GM12878 (cell line): ENCODE results near the gene FOXD3. TPM values are rescaled to one million over a fixed set of nuclear protein-coding genes. Genes with fewer than 3 reads are reported as not detected.

Experiments used
- ATAC-seq: fragments of 200-7000 bp; cut with Tn5 transposase; 3 replicates; pipeline ENCODE4 v1.9.1; 2020; ENCODE audit warnings: mild to moderate bottlenecking, moderate library complexity
- BruUV-seq: library from RNA; stranded (reverse); fragments of 400-500 nt; replicated peaks from 2 replicates; lab custom pipeline; 2021; lab: Mats Ljungman, UMichigan
- CTCF ChIA-PET: fragments of 300-600 bp; sonication (Branson Sonifier 250); formaldehyde crosslinking; extraction: SDS; loops from one replicate; lab custom pipeline; 2021; ENCODE audit warnings: inconsistent platforms; lab: Yijun Ruan, JAX
- POLR2A ChIA-PET: fragments of 350-600 bp; formaldehyde crosslinking; extraction: SDS; loops from one replicate; lab custom pipeline; 2021; ENCODE audit warnings: inconsistent platforms; lab: Charles Lee
- RAD21 ChIA-PET: fragments of 300-600 bp; sonication (Branson Sonifier 250); formaldehyde crosslinking; loops from one replicate; lab custom pipeline; 2023; ENCODE audit warnings: antibody characterized with exemption; ENCODE audit not compliant: unreplicated experiment; lab: Charles Lee
- SMC1A ChIA-PET: fragments of 300-600 bp; sonication (Branson Sonifier 250); formaldehyde crosslinking; loops from one replicate; lab custom pipeline; 2023; ENCODE audit not compliant: unreplicated experiment, uncharacterized antibody; lab: Charles Lee
- DNase-seq: peaks from one replicate; pipeline ENCODE4 v3.0.0-alpha.2; 2011; ENCODE audit warnings: low read depth, low spot score
- FAIRE-seq: peaks from 3 replicates; lab custom pipeline; 2011; peaks lifted over from hg19 to GRCh38; lab: Jason Lieb, UNC
- H2AFZ ChIP-seq: 2 replicates; pipeline ENCODE4 v1.6.0; 2011; ENCODE audit warnings: low read depth, low read length, control low read depth; ENCODE audit not compliant: control insufficient read depth
- H3K27ac ChIP-seq: 2 replicates; pipeline ENCODE4 v1.5.1; 2011; ENCODE audit warnings: control low read depth; ENCODE audit not compliant: control insufficient read depth, insufficient read depth
- H3K27me3 ChIP-seq, 2 experiments: replicated peaks in 1 of 2; 2 replicates each; pipeline versions ENCODE4 v1.6.0 to v1.6.1; 2011; ENCODE audit warnings: low read length in 1 of 2; ENCODE audit not compliant: control insufficient read depth in 2 of 2, insufficient read depth in 2 of 2
- H3K36me3 ChIP-seq, 2 experiments: 2 replicates each; pipeline ENCODE4 v1.5.1; 2011; ENCODE audit warnings: low read length in 1 of 2; ENCODE audit not compliant: control insufficient read depth in 2 of 2, insufficient read depth in 2 of 2
- H3K4me1 ChIP-seq: 2 replicates; pipeline ENCODE4 v1.6.1; 2011; ENCODE audit warnings: mild to moderate bottlenecking, low read length, moderate library complexity, mixed read lengths; ENCODE audit not compliant: control insufficient read depth, insufficient read depth
- H3K4me2 ChIP-seq: 2 replicates; pipeline ENCODE4 v1.6.0; 2011; ENCODE audit warnings: control low read depth; ENCODE audit not compliant: control insufficient read depth, insufficient read depth
- H3K4me3 ChIP-seq: fragments of 200-600 bp; sonication (generic); 2 replicates; pipeline ENCODE4 v1.5.1; 2016
- H3K79me2 ChIP-seq: 2 replicates; pipeline ENCODE4 v1.6.0; 2011; ENCODE audit warnings: low read length; ENCODE audit not compliant: control insufficient read depth, insufficient read depth
- H3K9ac ChIP-seq: 2 replicates; pipeline ENCODE4 v1.8.0; 2011; ENCODE audit warnings: low read length, control low read depth, mixed read lengths; ENCODE audit not compliant: control insufficient read depth, insufficient read depth
- H3K9me3 ChIP-seq: replicated peaks from 3 replicates; pipeline ENCODE4 v1.5.1; 2011; ENCODE audit warnings: mild to moderate bottlenecking, low read length; ENCODE audit not compliant: control insufficient read depth, insufficient read depth
- H4K20me1 ChIP-seq: 2 replicates; pipeline ENCODE4 v1.6.0; 2011; ENCODE audit not compliant: control insufficient read depth, insufficient read depth
- BHLHE40 ChIP-seq, 2 experiments: fragments of 450-650 bp in 1 of 2; IDR thresholded peaks; 2 replicates each; pipeline ENCODE4 v1.6.1; 2011 to 2017; ENCODE audit warnings: low read depth in 2 of 2, borderline replicate concordance in 1 of 2, improper control_type of control experiment in 1 of 2, low read length in 1 of 2, mild to moderate bottlenecking in 1 of 2
- BMI1 ChIP-seq: fragments of 450-650 bp; IDR thresholded peaks from 2 replicates; pipeline ENCODE4 v1.6.1; 2016; ENCODE audit warnings: mild to moderate bottlenecking, moderate library complexity, borderline replicate concordance
- EZH2 ChIP-seq: IDR thresholded peaks from 2 replicates; pipeline ENCODE4 v1.6.1; 2012; ENCODE audit warnings: low read depth, mild to moderate bottlenecking, control low read depth, inconsistent platforms, low read length, borderline replicate concordance; ENCODE audit not compliant: control insufficient read depth
- LARP7 ChIP-seq: fragments of 450-650 bp; IDR thresholded peaks from 2 replicates; pipeline ENCODE4 v1.6.1; 2017; ENCODE audit warnings: mild to moderate bottlenecking
- ZNF217 ChIP-seq: fragments of 450-650 bp; IDR thresholded peaks from 2 replicates; pipeline ENCODE4 v1.6.1; 2017; ENCODE audit warnings: antibody characterized with exemption, mild to moderate bottlenecking
- WGBS: methylation state at CpG from one replicate; pipeline ENCODE4 v1.1.6; 2016; ENCODE audit warnings: low lambda C conversion rate; ENCODE audit not compliant: insufficient replicate concordance, insufficient coverage; ENCODE audit errors: missing lambda C conversion rate; 5-methylcytosine and 5-hydroxymethylcytosine counted together
- in situ Hi-C: fragments of 300-500 bp; cut with MboI; formaldehyde crosslinking; loops from 9 replicates; pipeline ENCODE4 v1.14.3; 2018; ENCODE audit warnings: mixed read lengths
- intact Hi-C: fragments of 100-400 bp; cut with micrococcal nuclease; formaldehyde crosslinking; loops from one replicate; pipeline ENCODE4 v1.14.2; 2022; ENCODE audit not compliant: unreplicated experiment
- polyA plus RNA-seq, 11 experiments: library from polyadenylated mRNA; depleted of rRNA in 4 of 11; unstranded in 6 of 11; stranded (reverse) in 5 of 11; fragments of >200 nt; fragmentation: Nextera tagmentation in 4 of 11; fragmentation: Illumina TruSeq in 1 of 11; extraction: Ambion mirVana in 4 of 11; extraction: Trizol in 1 of 11; gene quantifications; 1 replicate in 1 of 11; 2 replicates in 10 of 11; pipeline versions ENCODE4 v1.2.1 to v1.2.3, GENCODE V29; 2011 to 2016; ENCODE audit warnings: inconsistent platforms in 2 of 11, missing spikeins in 2 of 11, low read depth in 1 of 11
- total RNA-seq, 4 experiments: library from RNA; depleted of rRNA in 3 of 4; stranded (reverse); fragments of >200 nt in 3 of 4; fragmentation: Illumina TruSeq in 1 of 4; extraction: Trizol in 1 of 4; gene quantifications; 2 replicates each; pipeline versions ENCODE4 v1.2.1 to v1.2.3, GENCODE V29; 2013 to 2021
- TF ChIP-seq, protein P1 (sequence below): fragments of 450-650 bp; IDR thresholded peaks from 2 replicates; pipeline ENCODE4 v1.6.1; 2017; ENCODE audit warnings: antibody characterized with exemption, mild to moderate bottlenecking, moderate library complexity
- TF ChIP-seq, protein P2 (sequence below): fragments of 450-650 bp; IDR thresholded peaks from 2 replicates; pipeline ENCODE4 v1.6.1; 2016; ENCODE audit warnings: mild to moderate bottlenecking
- TF ChIP-seq, protein P3 (sequence below): fragments of 450-650 bp; IDR thresholded peaks from 2 replicates; pipeline ENCODE4 v1.6.1; 2016; ENCODE audit warnings: mild to moderate bottlenecking, moderate library complexity, borderline replicate concordance
- TF ChIP-seq, protein P4 (sequence below): fragments of 450-650 bp; IDR thresholded peaks from 2 replicates; pipeline ENCODE4 v1.6.1; 2017; ENCODE audit warnings: mild to moderate bottlenecking, moderate library complexity

Gene FOXD3
- total and polyA plus RNA-seq, 10 of the 15 experiments (the other 5 are each of a cell fraction or from before 2014, with no cell fraction given): not detected

DNA sequence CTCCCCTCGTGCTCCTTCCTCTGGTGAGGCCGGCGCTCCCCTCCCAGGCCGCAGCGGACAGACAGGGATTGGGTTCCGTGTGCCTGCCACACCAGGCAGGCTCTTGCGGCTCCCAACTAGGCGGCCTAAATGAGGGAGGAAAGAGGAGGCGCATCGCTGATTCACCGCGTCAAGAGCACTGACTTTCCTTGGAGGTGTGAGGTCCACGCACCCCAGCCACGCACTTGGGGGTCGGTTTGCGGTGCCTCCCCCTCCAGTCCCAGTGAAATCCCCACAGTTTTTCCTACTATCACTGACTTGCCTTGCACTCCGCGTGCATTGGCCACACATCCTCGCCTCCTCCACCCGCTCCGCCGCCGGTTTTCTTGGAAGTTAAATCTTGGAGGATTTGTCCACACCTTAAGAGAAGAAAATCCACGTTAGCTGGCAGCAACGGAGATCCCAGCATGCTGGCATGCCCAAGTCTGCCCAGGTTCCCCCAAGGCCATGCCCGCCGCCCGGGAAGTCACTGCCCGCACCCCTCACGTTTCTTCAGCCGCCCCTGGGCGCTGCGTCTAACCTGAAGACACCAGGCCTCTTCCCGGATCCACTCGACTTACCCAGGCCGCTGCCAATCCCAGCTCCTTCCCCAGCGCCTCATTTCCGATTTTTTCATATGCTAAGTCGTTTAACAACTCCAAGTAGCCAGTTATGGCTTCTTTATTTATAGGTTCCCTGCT is 1.1 kb upstream of the FOXD3 start:
- SMC1A ChIA-PET: no interaction called here
- BruUV-seq: no TSS peak
- H3K4me2 ChIP-seq: peak overlapping the region; percentile 82; the same call in 1 of the 2 replicates
- no peak overlapping the region for H3K9ac ChIP-seq
- intact Hi-C loops (no loop called here), in situ Hi-C loops (no loop called here)
- POLR2A ChIA-PET: no interaction called here
- H3K4me3 ChIP-seq: peak overlapping the region; percentile 75; the same call in 1 of the 2 replicates
- H4K20me1 ChIP-seq: no peaks in the 10 kb centered on the region
- no peak overlapping the region for H2AFZ ChIP-seq
- RAD21 ChIA-PET: no interaction called here
- no peaks in the 10 kb centered on the region for H3K79me2 ChIP-seq
- H3K27ac ChIP-seq: no peak overlapping the region
- no peaks in the 10 kb centered on the region for H3K36me3 ChIP-seq
- peaks cover 9 to 50% of the 10 kb centered on the region in 2 experiments for H3K27me3 ChIP-seq
- ATAC-seq (no peak), DNase-seq (no peak), FAIRE-seq (no peak)
- CTCF ChIA-PET: no interaction called here
- H3K4me1 ChIP-seq: no peaks in the 10 kb centered on the region; the same call in 1 of the 2 replicates
- WGBS: 39% methylated on average over 39 of the region's 39 CpGs
- peaks cover 1% of the 10 kb centered on the region; the same call in 2 of the 3 replicates for H3K9me3 ChIP-seq
- no peak for TF ChIP-seq LARP7
- TF ChIP-seq, protein P1, sequence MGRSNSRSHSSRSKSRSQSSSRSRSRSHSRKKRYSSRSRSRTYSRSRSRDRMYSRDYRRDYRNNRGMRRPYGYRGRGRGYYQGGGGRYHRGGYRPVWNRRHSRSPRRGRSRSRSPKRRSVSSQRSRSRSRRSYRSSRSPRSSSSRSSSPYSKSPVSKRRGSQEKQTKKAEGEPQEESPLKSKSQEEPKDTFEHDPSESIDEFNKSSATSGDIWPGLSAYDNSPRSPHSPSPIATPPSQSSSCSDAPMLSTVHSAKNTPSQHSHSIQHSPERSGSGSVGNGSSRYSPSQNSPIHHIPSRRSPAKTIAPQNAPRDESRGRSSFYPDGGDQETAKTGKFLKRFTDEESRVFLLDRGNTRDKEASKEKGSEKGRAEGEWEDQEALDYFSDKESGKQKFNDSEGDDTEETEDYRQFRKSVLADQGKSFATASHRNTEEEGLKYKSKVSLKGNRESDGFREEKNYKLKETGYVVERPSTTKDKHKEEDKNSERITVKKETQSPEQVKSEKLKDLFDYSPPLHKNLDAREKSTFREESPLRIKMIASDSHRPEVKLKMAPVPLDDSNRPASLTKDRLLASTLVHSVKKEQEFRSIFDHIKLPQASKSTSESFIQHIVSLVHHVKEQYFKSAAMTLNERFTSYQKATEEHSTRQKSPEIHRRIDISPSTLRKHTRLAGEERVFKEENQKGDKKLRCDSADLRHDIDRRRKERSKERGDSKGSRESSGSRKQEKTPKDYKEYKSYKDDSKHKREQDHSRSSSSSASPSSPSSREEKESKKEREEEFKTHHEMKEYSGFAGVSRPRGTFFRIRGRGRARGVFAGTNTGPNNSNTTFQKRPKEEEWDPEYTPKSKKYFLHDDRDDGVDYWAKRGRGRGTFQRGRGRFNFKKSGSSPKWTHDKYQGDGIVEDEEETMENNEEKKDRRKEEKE: no peak
- TF ChIP-seq, protein P2, sequence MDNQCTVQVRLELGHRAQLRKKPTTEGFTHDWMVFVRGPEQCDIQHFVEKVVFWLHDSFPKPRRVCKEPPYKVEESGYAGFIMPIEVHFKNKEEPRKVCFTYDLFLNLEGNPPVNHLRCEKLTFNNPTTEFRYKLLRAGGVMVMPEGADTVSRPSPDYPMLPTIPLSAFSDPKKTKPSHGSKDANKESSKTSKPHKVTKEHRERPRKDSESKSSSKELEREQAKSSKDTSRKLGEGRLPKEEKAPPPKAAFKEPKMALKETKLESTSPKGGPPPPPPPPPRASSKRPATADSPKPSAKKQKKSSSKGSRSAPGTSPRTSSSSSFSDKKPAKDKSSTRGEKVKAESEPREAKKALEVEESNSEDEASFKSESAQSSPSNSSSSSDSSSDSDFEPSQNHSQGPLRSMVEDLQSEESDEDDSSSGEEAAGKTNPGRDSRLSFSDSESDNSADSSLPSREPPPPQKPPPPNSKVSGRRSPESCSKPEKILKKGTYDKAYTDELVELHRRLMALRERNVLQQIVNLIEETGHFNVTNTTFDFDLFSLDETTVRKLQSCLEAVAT: no peak
- no peak for TF ChIP-seq EZH2
- TF ChIP-seq BMI1: no peak
- no peak for TF ChIP-seq BHLHE40 (IDR thresholded peaks at IDR 0.05; ENCODE audit: borderline replicate concordance in 1 of 2, low read depth in 2 of 2, low read length in 1 of 2)
- TF ChIP-seq, protein P3, sequence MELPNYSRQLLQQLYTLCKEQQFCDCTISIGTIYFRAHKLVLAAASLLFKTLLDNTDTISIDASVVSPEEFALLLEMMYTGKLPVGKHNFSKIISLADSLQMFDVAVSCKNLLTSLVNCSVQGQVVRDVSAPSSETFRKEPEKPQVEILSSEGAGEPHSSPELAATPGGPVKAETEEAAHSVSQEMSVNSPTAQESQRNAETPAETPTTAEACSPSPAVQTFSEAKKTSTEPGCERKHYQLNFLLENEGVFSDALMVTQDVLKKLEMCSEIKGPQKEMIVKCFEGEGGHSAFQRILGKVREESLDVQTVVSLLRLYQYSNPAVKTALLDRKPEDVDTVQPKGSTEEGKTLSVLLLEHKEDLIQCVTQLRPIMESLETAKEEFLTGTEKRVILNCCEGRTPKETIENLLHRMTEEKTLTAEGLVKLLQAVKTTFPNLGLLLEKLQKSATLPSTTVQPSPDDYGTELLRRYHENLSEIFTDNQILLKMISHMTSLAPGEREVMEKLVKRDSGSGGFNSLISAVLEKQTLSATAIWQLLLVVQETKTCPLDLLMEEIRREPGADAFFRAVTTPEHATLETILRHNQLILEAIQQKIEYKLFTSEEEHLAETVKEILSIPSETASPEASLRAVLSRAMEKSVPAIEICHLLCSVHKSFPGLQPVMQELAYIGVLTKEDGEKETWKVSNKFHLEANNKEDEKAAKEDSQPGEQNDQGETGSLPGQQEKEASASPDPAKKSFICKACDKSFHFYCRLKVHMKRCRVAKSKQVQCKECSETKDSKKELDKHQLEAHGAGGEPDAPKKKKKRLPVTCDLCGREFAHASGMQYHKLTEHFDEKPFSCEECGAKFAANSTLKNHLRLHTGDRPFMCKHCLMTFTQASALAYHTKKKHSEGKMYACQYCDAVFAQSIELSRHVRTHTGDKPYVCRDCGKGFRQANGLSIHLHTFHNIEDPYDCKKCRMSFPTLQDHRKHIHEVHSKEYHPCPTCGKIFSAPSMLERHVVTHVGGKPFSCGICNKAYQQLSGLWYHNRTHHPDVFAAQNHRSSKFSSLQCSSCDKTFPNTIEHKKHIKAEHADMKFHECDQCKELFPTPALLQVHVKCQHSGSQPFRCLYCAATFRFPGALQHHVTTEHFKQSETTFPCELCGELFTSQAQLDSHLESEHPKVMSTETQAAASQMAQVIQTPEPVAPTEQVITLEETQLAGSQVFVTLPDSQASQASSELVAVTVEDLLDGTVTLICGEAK: no peak
- TF ChIP-seq, protein P4, sequence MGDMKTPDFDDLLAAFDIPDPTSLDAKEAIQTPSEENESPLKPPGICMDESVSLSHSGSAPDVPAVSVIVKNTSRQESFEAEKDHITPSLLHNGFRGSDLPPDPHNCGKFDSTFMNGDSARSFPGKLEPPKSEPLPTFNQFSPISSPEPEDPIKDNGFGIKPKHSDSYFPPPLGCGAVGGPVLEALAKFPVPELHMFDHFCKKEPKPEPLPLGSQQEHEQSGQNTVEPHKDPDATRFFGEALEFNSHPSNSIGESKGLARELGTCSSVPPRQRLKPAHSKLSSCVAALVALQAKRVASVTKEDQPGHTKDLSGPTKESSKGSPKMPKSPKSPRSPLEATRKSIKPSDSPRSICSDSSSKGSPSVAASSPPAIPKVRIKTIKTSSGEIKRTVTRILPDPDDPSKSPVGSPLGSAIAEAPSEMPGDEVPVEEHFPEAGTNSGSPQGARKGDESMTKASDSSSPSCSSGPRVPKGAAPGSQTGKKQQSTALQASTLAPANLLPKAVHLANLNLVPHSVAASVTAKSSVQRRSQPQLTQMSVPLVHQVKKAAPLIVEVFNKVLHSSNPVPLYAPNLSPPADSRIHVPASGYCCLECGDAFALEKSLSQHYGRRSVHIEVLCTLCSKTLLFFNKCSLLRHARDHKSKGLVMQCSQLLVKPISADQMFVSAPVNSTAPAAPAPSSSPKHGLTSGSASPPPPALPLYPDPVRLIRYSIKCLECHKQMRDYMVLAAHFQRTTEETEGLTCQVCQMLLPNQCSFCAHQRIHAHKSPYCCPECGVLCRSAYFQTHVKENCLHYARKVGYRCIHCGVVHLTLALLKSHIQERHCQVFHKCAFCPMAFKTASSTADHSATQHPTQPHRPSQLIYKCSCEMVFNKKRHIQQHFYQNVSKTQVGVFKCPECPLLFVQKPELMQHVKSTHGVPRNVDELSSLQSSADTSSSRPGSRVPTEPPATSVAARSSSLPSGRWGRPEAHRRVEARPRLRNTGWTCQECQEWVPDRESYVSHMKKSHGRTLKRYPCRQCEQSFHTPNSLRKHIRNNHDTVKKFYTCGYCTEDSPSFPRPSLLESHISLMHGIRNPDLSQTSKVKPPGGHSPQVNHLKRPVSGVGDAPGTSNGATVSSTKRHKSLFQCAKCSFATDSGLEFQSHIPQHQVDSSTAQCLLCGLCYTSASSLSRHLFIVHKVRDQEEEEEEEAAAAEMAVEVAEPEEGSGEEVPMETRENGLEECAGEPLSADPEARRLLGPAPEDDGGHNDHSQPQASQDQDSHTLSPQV: no peak
- no peak for TF ChIP-seq ZNF217
